HAP-1 (cell line): ENCODE data around the gene ZDHHC8.
A peak's percentile ranks its signal among the peaks of the same experiment; 100 is the strongest.

Experiments used
- DNase-seq, 2 experiments: peaks; one replicate each; pipeline ENCODE4 v3.0.0-alpha.2; 2016 to 2020; ENCODE audit warnings: low spot score in 2 of 2
- H3K27me3 ChIP-seq: fragments of 250-450 bp; sonication (Bioruptor Pico); 2 replicates; pipeline ENCODE4 v1.5.1; 2020; ENCODE audit warnings: low read depth, mild to moderate bottlenecking, moderate library complexity
- H3K36me3 ChIP-seq: fragments of 250-450 bp; sonication (Bioruptor Pico); replicated peaks from 2 replicates; pipeline ENCODE4 v1.5.1; 2020; ENCODE audit warnings: mild to moderate bottlenecking
- H3K4me1 ChIP-seq: fragments of 250-450 bp; sonication (Bioruptor Pico); 2 replicates; pipeline ENCODE4 v1.5.1; 2020; ENCODE audit warnings: mild to moderate bottlenecking
- H3K4me3 ChIP-seq: fragments of 250-450 bp; sonication (Bioruptor Pico); 2 replicates; pipeline ENCODE4 v1.5.1; 2020; ENCODE audit warnings: mild to moderate bottlenecking, moderate library complexity
- H3K9me3 ChIP-seq: fragments of 250-450 bp; sonication (Bioruptor Pico); 2 replicates; pipeline ENCODE4 v1.5.1; 2020; ENCODE audit warnings: mild to moderate bottlenecking, moderate library complexity
- in situ Hi-C: fragments of 300-500 bp; cut with MboI; formaldehyde crosslinking; loops from 3 replicates; pipeline ENCODE4 v1.14.3; 2020; ENCODE audit warnings: low sequenced_read_pairs, inconsistent platforms, mixed read lengths

The ZDHHC8 gene

GRCh38 chr22:20106849-20107237 lies 24.8 kb upstream of the ZDHHC8 start:
- Histone ChIP-seq H3K27me3 (no peaks in the 10 kb centered on the region), H3K36me3 (peaks cover 96% of the 10 kb centered on the region), H3K9me3 (no peaks in the 10 kb centered on the region), H3K4me3 (no peak overlapping the region), H3K4me1 (peaks cover 3% of the 10 kb centered on the region; the same call in 1 of the 2 replicates)
- no peak for DNase-seq
- in situ Hi-C loops: no loop called here

- no peak for DNase-seq
- peaks cover 3% of the 10 kb centered on the region; the same call in 1 of the 2 replicates for H3K4me1 ChIP-seq
- H3K27me3 ChIP-seq: no peaks in the 10 kb centered on the region
- in situ Hi-C loops: no loop called here
- no peak overlapping the region for H3K4me3 ChIP-seq
- peaks cover 96% of the 10 kb centered on the region for H3K36me3 ChIP-seq
- no peaks in the 10 kb centered on the region for H3K9me3 ChIP-seq
Observed at GRCh38 chr22:20107471-20107901, 24.1 kb upstream of the ZDHHC8 start.

- in situ Hi-C loops: no loop called here
- peaks cover 1% of the 10 kb centered on the region; the same call in 1 of the 2 replicates for H3K4me1 ChIP-seq
- no peak for DNase-seq
- no peak overlapping the region for H3K4me3 ChIP-seq
- peaks cover 96% of the 10 kb centered on the region for H3K36me3 ChIP-seq
- no peaks in the 10 kb centered on the region for H3K27me3 ChIP-seq
- no peaks in the 10 kb centered on the region for H3K9me3 ChIP-seq
Observed at GRCh38 chr22:20107951-20108756, 23.4 kb upstream of the ZDHHC8 start.

DNA sequence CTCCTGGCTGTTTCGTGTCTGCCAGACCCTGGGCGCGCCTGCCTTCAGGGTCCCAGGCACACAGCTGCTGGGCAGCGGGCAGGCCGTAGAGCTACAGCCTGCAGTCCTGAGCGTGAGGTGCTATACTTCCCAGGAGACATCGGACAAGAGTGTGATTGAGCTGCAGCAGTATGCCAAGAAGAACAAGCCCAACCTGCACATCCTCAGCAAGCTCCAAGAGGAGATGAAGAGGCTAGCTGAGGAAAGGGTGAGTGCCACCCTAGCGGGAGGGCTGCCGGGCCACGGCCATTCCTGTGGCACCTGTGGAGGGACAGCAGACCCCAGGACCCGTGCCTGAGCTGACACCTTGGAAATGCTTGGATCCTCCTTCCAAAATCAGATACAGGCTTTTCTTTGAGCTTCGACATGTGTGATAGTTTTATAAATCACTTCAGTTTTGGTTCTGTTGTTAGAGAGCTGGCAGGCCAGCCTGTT lies 22.8 kb upstream of the ZDHHC8 start:
- DNase-seq: no peak
- no peaks in the 10 kb centered on the region for H3K9me3 ChIP-seq
- H3K4me3 ChIP-seq: no peak overlapping the region
- in situ Hi-C loops: no loop called here
- H3K36me3 ChIP-seq: peaks cover 96% of the 10 kb centered on the region
- H3K4me1 ChIP-seq: no peaks in the 10 kb centered on the region
- no peaks in the 10 kb centered on the region for H3K27me3 ChIP-seq

DNA sequence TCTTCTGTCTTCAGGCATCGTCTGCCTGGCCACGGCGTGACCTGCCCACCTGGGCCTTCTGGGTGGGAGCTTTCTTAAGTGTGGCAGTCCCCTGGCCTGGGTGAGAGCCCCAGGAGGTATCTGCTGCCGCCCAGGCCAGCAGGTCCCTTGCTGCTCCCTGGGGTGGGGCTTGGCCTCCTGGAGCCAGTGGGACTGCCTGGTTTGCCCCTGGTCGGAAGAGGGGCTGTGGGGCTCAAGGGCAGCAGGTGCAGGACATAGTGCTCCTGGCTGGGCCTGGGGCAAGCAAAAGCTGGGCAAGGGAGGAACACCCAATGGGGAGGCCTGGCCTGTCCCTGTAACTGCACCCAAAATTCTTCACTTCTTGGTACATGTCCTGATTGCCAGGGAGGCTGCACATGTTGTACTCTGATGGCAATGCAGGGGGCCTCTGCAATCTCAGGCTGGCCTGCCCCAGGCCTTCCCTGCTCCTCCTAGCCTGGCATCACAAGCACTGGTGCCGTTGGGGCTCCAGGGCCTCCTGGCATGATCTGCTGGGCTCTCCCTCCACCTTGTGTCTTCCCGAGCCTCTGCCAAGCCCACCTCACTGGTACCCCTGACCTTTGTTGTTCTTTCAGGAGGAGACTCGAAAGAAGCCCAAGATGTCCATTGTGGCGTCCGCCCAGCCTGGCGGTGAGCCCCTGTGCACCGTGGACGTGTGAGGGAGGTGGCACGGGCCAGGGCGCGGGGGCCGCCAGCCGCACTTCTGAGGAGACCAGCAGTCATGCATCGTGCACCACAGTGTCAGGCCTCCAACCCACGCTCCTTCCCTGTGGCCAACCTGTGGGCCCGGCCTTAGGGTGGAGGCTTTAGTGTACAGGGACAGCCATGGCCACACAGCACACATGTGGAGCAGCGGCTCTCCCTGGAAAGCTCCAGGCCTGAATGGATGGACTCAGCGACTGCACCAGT lies 21.9 kb upstream of the ZDHHC8 start:
- Histone ChIP-seq H3K36me3 (peaks cover 99% of the 10 kb centered on the region), H3K27me3 (no peaks in the 10 kb centered on the region), H3K4me3 (no peak overlapping the region), H3K4me1 (no peaks in the 10 kb centered on the region), H3K9me3 (no peaks in the 10 kb centered on the region)
- DNase-seq: no peak
- in situ Hi-C loops: no loop called here

DNA sequence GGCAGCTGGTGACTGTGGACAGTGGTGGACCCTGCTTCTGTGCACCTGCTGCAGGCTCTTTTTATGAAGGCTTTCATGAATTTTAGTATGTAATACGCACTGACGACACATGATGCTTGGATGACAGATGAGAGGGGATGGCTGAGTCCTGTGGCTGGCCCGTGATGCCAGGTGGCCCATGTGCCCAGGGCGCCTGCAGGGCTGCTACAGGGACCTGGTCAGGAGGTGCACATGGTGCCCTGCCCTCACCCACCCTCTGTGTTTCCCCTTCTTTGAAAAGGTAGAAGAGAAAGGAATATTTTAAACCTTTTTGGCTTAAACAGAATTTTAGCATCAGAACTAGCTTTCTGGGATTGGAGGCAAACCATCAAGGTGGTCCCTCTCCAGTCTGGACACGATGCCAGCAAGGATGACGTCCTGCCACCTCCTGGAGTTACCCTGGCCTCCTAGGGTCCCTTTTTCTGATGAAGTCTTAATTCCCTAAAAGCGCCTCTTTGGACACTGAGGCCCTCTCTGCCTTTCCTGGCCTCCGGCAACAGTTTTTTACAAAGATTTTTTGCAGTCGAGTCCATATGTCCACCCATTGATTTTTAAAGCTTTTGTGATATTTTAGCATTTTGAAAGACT lies 21.1 kb upstream of the ZDHHC8 start:
- H3K9me3 ChIP-seq: no peaks in the 10 kb centered on the region
- no peak overlapping the region for H3K4me3 ChIP-seq
- in situ Hi-C loops: no loop called here
- no peaks in the 10 kb centered on the region for H3K4me1 ChIP-seq
- H3K36me3 ChIP-seq: peaks cover 98% of the 10 kb centered on the region
- DNase-seq: no peak
- no peaks in the 10 kb centered on the region for H3K27me3 ChIP-seq

- in situ Hi-C loops: no loop called here
- Histone ChIP-seq H3K9me3 (no peaks in the 10 kb centered on the region), H3K4me3 (no peak overlapping the region), H3K27me3 (no peaks in the 10 kb centered on the region), H3K36me3 (peaks cover 96% of the 10 kb centered on the region), H3K4me1 (no peaks in the 10 kb centered on the region)
- peak; percentile 40 to 66 for DNase-seq
Observed at GRCh38 chr22:20111045-20111688, 20.4 kb upstream of the ZDHHC8 start.

GRCh38 chr22:20111689-20112622 lies 19.6 kb upstream of the ZDHHC8 start:
- H3K4me3 ChIP-seq: no peak overlapping the region
- H3K4me1 ChIP-seq: no peaks in the 10 kb centered on the region
- no peak for DNase-seq
- in situ Hi-C loops: no loop called here
- peaks cover 91% of the 10 kb centered on the region for H3K36me3 ChIP-seq
- H3K27me3 ChIP-seq: no peaks in the 10 kb centered on the region
- no peaks in the 10 kb centered on the region for H3K9me3 ChIP-seq

DNA sequence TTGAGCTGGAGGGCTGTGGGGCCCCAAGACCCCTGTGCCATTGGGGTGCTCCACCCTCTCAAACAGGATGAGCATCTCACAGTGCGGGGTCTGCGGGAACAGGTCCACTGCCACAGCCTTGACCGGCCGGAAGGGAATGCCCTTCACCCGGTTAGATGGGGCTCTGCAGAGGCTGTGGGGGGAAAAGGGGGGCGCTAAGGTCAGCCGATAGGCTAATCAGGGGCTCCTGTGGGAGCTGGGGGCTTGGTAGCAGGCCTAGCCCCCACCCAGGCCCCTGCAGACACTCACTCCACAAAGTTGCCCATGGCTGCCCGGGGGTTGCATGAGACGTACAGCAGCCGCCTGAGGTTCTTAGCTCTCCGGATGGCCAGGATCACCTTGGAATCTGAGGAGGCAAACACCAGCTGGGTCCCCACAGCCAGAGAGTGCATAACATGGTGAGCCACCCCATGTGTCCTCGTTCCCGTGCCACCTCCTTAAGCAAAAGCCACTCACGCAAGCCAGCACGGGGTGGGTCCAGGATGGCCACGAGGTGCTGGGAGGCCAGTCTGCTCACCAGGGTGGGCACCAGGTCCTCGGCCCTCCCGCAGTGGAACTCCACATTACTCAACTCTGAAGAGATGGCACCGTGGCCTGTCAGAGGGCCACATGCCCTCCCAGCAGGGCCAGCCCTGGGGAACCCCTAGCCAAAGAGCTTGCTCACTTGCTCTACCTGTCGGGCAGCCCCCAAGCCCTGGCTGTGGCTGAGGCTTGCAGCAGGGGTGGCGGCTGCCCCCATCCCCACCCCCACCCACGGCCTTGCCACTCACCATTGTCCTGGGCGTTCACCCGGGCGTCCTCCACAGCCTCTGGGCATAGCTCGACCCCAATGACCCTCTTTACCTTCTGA lies 18.7 kb upstream of the ZDHHC8 start:
- peaks cover 83% of the 10 kb centered on the region for H3K36me3 ChIP-seq
- no peaks in the 10 kb centered on the region for H3K27me3 ChIP-seq
- H3K4me3 ChIP-seq: no peak overlapping the region
- in situ Hi-C loops: no loop called here
- no peaks in the 10 kb centered on the region for H3K9me3 ChIP-seq
- no peak for DNase-seq
- no peaks in the 10 kb centered on the region for H3K4me1 ChIP-seq

DNA sequence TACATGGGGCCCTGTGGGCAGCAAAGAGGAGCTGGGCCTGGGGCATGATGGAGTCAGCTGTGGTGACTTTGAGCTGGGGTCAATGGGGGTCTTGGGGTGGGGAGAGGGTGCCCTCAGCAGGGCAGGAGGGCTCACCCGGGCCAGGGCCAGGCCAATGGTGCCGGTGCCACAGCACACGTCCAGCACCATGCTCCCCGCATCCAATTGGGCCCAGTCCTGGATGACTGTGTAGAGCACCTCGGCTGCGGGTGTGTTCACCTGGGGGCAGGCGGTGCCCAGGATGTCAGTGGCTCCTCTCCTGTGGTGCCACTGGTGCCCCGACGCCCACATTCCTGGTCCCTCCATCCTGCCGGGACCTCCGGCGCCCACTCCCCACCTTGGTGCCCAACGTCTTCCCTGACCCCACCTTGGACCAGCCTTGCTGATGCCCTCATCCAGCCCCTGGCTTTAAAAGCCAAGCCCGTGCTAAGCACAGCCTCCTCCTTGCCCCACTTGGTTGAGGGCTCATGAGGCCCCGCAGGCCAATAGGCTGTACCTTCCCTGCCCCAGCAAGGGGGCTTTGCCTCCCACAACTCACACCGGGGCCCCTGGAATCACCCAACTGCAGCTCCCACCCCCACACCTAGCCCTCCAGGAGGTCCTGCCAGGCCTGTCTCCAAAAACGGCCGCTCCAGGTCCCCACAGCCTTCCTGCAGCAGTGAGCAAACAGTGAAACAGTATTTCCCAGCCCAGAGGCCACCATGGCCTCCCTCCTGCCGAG lies 17.9 kb upstream of the ZDHHC8 start:
- no peak for DNase-seq
- H3K27me3 ChIP-seq: no peaks in the 10 kb centered on the region
- H3K9me3 ChIP-seq: no peaks in the 10 kb centered on the region
- H3K4me1 ChIP-seq: peaks cover 3% of the 10 kb centered on the region
- peaks cover 83% of the 10 kb centered on the region for H3K36me3 ChIP-seq
- no peak overlapping the region for H3K4me3 ChIP-seq
- in situ Hi-C loops: no loop called here
